GM23338 (cell line): ENCODE results near the gene FOXD4L1. TPM values are rescaled to one million over a fixed set of nuclear protein-coding genes. Genes with fewer than 3 reads are reported as not detected.
A peak's percentile ranks its signal among the peaks of the same experiment; 100 is the strongest.
"Not testable (repeated sequence)": the region's sequence is repeated elsewhere in the genome, so short reads cannot be mapped to it uniquely, and the experiment has no call there.

Experiments used
- ATAC-seq: fragments of 200-7000 bp; cut with Tn5 transposase; 3 replicates; pipeline ENCODE4 v1.9.1; 2020
- DNase-seq: peaks from one replicate; pipeline ENCODE4 v3.0.0-alpha.2; 2015; ENCODE audit warnings: low spot score
- H2AFZ ChIP-seq: fragments of 200-600 bp; sonication (generic); 2 replicates; pipeline ENCODE4 v1.8.0; 2016; ENCODE audit warnings: antibody characterized with exemption, mild to moderate bottlenecking, moderate library complexity
- H3F3A ChIP-seq: fragments of 200-600 bp; sonication (generic); replicated peaks from 2 replicates; pipeline ENCODE4 v1.8.0; 2017; ENCODE audit warnings: antibody characterized with exemption, mixed run types, low read depth
- H3K27ac ChIP-seq: fragments of 200-600 bp; sonication (generic); 2 replicates; pipeline ENCODE4 v1.6.1; 2016; ENCODE audit warnings: low read depth
- H3K27me3 ChIP-seq: fragments of 200-600 bp; sonication (generic); 2 replicates; pipeline ENCODE4 v1.8.0; 2016; ENCODE audit warnings: mild to moderate bottlenecking, mixed run types, moderate library complexity; ENCODE audit not compliant: insufficient read depth
- H3K36me3 ChIP-seq: fragments of 200-600 bp; sonication (generic); 2 replicates; pipeline ENCODE4 v1.8.0; 2016; ENCODE audit warnings: mild to moderate bottlenecking; ENCODE audit not compliant: insufficient read depth
- H3K4me1 ChIP-seq: fragments of 200-600 bp; sonication (generic); 2 replicates; pipeline ENCODE4 v1.8.0; 2016; ENCODE audit warnings: mild to moderate bottlenecking, moderate library complexity; ENCODE audit not compliant: insufficient read depth
- H3K4me2 ChIP-seq: fragments of 200-600 bp; sonication (generic); 2 replicates; pipeline ENCODE4 v1.7.1; 2017; ENCODE audit warnings: mixed run types
- H3K4me3 ChIP-seq: fragments of 200-600 bp; sonication (generic); 2 replicates; pipeline ENCODE4 v1.6.1; 2016; ENCODE audit warnings: mixed run types
- H3K79me2 ChIP-seq: fragments of 200-600 bp; sonication (generic); replicated peaks from 2 replicates; pipeline ENCODE4 v1.8.0; 2017; ENCODE audit warnings: mild to moderate bottlenecking; ENCODE audit not compliant: insufficient read depth
- H3K9me2 ChIP-seq: fragments of 200-600 bp; sonication (generic); 2 replicates; pipeline ENCODE4 v1.8.0; 2017; ENCODE audit not compliant: insufficient read depth
- H4K20me1 ChIP-seq: fragments of 200-600 bp; sonication (generic); replicated peaks from 2 replicates; pipeline ENCODE4 v1.8.0; 2017; ENCODE audit warnings: mild to moderate bottlenecking; ENCODE audit not compliant: insufficient read depth
- H3K27ac Mint-ChIP-seq: 2 replicates; pipeline ENCODE4 v1.8.0; 2020; ENCODE audit warnings: inconsistent platforms, mild to moderate bottlenecking, moderate library complexity, mixed read lengths
- H3K27me3 Mint-ChIP-seq: 3 replicates; pipeline ENCODE4 v1.8.0; 2022; ENCODE audit warnings: low read depth, mild to moderate bottlenecking, moderate library complexity, mixed read lengths, inconsistent platforms; ENCODE audit not compliant: insufficient read depth, poor library complexity
- H3K36me3 Mint-ChIP-seq: 3 replicates; pipeline ENCODE4 v1.8.0; 2021; ENCODE audit warnings: low read depth, mild to moderate bottlenecking, inconsistent platforms, moderate library complexity, mixed read lengths
- H3K4me1 Mint-ChIP-seq: 3 replicates; pipeline ENCODE4 v1.8.0; 2020; ENCODE audit warnings: mild to moderate bottlenecking, inconsistent platforms, mixed read lengths
- H3K4me3 Mint-ChIP-seq: 3 replicates; pipeline ENCODE4 v1.8.0; 2021; ENCODE audit warnings: moderate library complexity, mild to moderate bottlenecking, inconsistent platforms, mixed read lengths
- H3K9me3 Mint-ChIP-seq: 3 replicates; pipeline ENCODE4 v1.8.0; 2020; ENCODE audit warnings: moderate library complexity, mild to moderate bottlenecking, inconsistent platforms, mixed read lengths
- EZH2 ChIP-seq: fragments of 200-600 bp; sonication (generic); IDR thresholded peaks from one replicate; pipeline ENCODE4 v1.8.0; 2017; ENCODE audit warnings: antibody characterized with exemption, mild to moderate bottlenecking, low read depth; ENCODE audit not compliant: unreplicated experiment
- polyA plus RNA-seq: library from polyadenylated mRNA; unstranded; fragments of >200 nt; fragmentation: Nextera tagmentation; extraction: Ambion mirVana; gene quantifications from 2 replicates; pipeline ENCODE4 v1.2.1, GENCODE V29; 2016
- total RNA-seq: library from RNA; depleted of rRNA; stranded (reverse); fragments of >200 nt; shearing (Covaris generic); gene quantifications from 2 replicates; pipeline ENCODE4 v1.2.3, GENCODE V29; 2014

Gene FOXD4L1
- total and polyA plus RNA-seq, 2 experiments from 2014 or later = not detected

DNA sequence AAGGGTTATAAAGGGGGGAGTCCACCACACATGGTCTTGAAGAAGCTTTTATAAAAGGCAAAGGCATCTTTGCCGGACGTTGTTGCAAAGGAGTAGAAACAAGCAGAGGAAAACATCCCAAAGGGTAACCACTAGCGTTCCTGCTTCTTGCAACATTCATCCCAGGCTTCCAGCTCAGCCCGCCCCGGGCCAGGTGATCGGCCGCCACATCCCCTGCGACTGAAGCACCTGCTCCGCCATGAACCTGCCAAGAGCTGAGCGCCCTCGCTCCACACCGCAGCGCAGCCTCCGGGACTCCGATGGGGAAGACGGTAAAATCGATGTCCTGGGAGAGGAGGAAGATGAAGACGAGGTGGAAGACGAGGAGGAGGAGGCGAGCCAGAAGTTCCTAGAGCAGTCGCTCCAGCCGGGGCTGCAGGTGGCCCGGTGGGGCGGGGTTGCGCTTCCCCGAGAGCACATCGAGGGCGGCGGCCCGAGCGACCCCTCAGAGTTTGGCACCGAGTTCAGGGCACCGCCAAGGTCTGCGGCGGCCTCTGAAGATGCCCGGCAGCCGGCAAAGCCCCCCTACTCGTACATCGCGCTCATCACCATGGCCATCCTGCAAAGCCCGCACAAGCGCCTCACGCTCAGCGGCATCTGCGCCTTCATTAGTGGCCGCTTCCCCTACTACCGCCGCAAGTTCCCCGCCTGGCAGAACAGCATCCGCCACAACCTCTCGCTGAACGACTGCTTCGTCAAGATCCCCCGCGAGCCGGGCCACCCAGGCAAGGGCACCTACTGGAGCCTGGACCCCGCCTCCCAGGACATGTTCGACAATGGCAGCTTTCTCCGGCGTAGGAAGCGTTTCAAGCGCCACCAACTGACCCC, 787 bp downstream of the FOXD4L1 start:
- peaks cover 66% of the 10 kb centered on the region for H3K27me3 ChIP-seq
- H3K27ac Mint-ChIP-seq, H3K27ac ChIP-seq, ATAC-seq, H3K4me1 Mint-ChIP-seq, H3K4me2 ChIP-seq, H3K36me3 Mint-ChIP-seq, H3K9me2 ChIP-seq, H3K4me1 ChIP-seq, H3K9me3 Mint-ChIP-seq, H3K36me3 ChIP-seq, H3F3A ChIP-seq, H4K20me1 ChIP-seq, H3K79me2 ChIP-seq, H2AFZ ChIP-seq: not testable (repeated sequence)
- DNase-seq = peak; percentile 7
- H3K27me3 Mint-ChIP-seq = peaks cover 59% of the 10 kb centered on the region
- H3K4me3 Mint-ChIP-seq = peak overlapping the region; percentile 52; the same call in 2 of the 3 replicates
- peak overlapping the region; percentile 38; the same call in 1 of the 2 replicates for H3K4me3 ChIP-seq
- peak; percentile 37 for TF ChIP-seq EZH2

DNA sequence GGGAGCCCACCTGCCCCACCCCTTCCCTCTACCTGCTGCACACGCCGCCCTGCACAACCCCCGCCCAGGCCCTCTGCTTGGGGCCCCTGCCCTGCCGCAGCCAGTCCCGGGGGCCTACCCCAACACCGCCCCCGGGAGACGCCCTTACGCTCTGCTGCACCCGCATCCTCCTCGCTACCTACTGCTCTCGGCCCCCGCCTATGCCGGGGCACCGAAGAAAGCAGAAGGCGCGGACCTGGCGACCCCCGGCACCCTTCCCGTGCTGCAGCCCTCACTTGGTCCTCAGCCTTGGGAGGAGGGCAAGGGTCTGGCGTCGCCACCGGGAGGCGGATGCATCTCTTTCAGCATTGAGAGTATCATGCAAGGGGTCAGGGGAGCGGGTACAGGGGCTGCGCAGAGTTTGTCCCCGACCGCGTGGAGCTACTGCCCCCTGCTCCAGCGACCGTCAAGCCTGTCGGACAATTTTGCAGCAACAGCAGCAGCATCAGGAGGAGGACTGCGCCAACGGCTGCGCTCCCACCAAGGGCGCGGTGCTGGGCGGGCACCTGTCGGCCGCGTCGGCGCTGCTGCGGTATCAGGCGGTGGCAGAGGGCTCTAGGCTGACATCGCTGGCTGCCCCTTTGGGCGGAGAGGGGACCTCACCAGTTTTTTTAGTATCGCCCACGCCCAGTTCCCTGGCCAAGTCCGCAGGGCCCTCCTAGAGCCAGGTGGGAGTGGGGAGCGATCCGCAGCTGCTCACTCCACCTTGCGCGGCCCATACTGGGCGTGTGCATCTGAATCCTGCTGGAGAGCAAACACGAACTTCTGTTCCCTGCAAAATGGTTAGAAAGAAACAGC, 1.6 kb downstream of the FOXD4L1 start:
- not testable (repeated sequence) for H3K4me2 ChIP-seq, H3K9me2 ChIP-seq, H3K27ac ChIP-seq, H3K9me3 Mint-ChIP-seq, H2AFZ ChIP-seq, H3F3A ChIP-seq, H3K4me1 ChIP-seq, H3K79me2 ChIP-seq, H4K20me1 ChIP-seq, H3K4me3 Mint-ChIP-seq, H3K4me1 Mint-ChIP-seq, H3K27ac Mint-ChIP-seq, ATAC-seq, DNase-seq, H3K36me3 ChIP-seq, H3K36me3 Mint-ChIP-seq
- peak; percentile 73 for TF ChIP-seq EZH2
- peaks cover 63% of the 10 kb centered on the region for H3K27me3 Mint-ChIP-seq
- H3K27me3 ChIP-seq = peaks cover 73% of the 10 kb centered on the region
- H3K4me3 ChIP-seq = 0 out of 2 replicates have a peak overlapping the region, but pooled peaks have one; percentile 23

DNA sequence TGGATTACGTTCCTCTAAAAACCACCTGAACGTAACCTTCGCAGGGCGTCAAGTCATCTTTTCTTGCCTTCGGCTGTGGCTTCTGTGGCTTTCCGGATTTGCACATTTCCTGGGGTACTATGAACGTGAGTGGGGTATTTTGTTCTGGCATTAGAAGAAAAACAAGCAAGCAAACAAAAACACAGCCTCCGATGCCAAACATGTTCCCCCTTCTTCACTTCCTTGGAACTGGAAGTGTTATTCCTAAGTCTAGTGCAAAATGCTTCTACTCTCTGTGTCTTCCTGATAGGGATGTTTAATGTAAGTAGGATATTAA, 2.2 kb downstream of the FOXD4L1 start:
- peaks cover 79% of the 10 kb centered on the region for H3K27me3 ChIP-seq
- H3K27me3 Mint-ChIP-seq = peaks cover 66% of the 10 kb centered on the region
- not testable (repeated sequence) for H3F3A ChIP-seq, H3K4me3 Mint-ChIP-seq, ATAC-seq, H3K9me3 Mint-ChIP-seq, H3K4me1 ChIP-seq, H3K4me1 Mint-ChIP-seq, H3K27ac Mint-ChIP-seq, H3K79me2 ChIP-seq, H3K36me3 ChIP-seq, H3K27ac ChIP-seq, H3K9me2 ChIP-seq, DNase-seq, H2AFZ ChIP-seq, H3K4me2 ChIP-seq, H4K20me1 ChIP-seq, H3K36me3 Mint-ChIP-seq
- 0 out of 2 replicates have a peak overlapping the region, but pooled peaks have one; percentile 23 for H3K4me3 ChIP-seq
